ENCODE data around the gene TIPIN. TPM values are rescaled to one million over a fixed set of nuclear protein-coding genes. Genes with fewer than 3 reads are reported as not detected.

The TIPIN gene
- total and polyA plus RNA-seq, 2 of the 8 experiments (the other 6 are each of a cell fraction or from before 2014, with no cell fraction given), result 8.5 to 24.7 TPM

- Histone ChIP-seq H3K23ac (ENCODE audit: insufficient read length) (no peak overlapping the region), H3K4me2 (ENCODE audit: insufficient read depth in 1 of 2, low read depth in 2 of 2, low read length in 2 of 2) (no peak overlapping the region), H2BK5ac (ENCODE audit: low read depth, low read length) (no peak overlapping the region), H3K4ac (replicated peaks; ENCODE audit: insufficient read length, low read depth, low read length) (no peak overlapping the region), H2AK5ac (ENCODE audit: low read depth, low read length) (no peak overlapping the region), H3K4me3 (ENCODE audit: extremely low read depth in 1 of 4, insufficient read depth in 2 of 4, low read depth in 3 of 4, low read length in 4 of 4) (no peak overlapping the region), H2BK120ac (replicated peaks; ENCODE audit: low read depth, low read length) (no peak overlapping the region), H3K79me1 (ENCODE audit: low read depth, low read length) (no peaks in the 10 kb centered on the region; the same call in 1 of the 2 replicates), H2BK15ac (ENCODE audit: low read length) (no peak overlapping the region), H2BK12ac (ENCODE audit: low read depth, low read length) (no peak overlapping the region), H3K14ac (ENCODE audit: insufficient read length) (no peak overlapping the region), H3K56ac (replicated peaks; ENCODE audit: insufficient read length, low read depth, low read length) (no peak overlapping the region), H3K27ac (ENCODE audit: low read depth, low read length) (no peak overlapping the region), H4K91ac (replicated peaks; ENCODE audit: insufficient read length, low read length) (no peak overlapping the region), H2AFZ (ENCODE audit: low read length) (no peak overlapping the region), H3K36me3 (ENCODE audit: control insufficient read depth in 2 of 4, insufficient read depth in 4 of 4, low read length in 3 of 4) (no peaks in the 10 kb centered on the region), H4K20me1 (replicated peaks in 1 of 2; ENCODE audit: control insufficient read depth in 1 of 2, insufficient read depth in 2 of 2, low read length in 2 of 2) (no peaks in the 10 kb centered on the region), H3K9ac (replicated peaks in 1 of 4; ENCODE audit: extremely low read depth in 1 of 4, low read depth in 3 of 4, low read length in 3 of 4) (no peak overlapping the region), H3K4me1 (replicated peaks in 1 of 4; ENCODE audit: control insufficient read depth in 3 of 4, insufficient read depth in 4 of 4, low read length in 3 of 4) (peaks cover 0 to 7% (median 3%) of the 10 kb centered on the region in 4 experiments; a peak in 5 of 7 replicates), H3K23me2 (ENCODE audit: low read depth, low read length) (peaks cover 4% of the 10 kb centered on the region), H3K79me2 (ENCODE audit: control insufficient read depth in 1 of 2, insufficient read depth in 2 of 2, low read length in 2 of 2) (peaks cover 0 to 12% of the 10 kb centered on the region in 2 experiments; a peak in 2 of 4 replicates), H3K9me3 (ENCODE audit: insufficient read depth in 2 of 2, low read depth in 1 of 2, low read length in 1 of 2) (no peaks in the 10 kb centered on the region), H2BK20ac (ENCODE audit: low read length) (no peak overlapping the region), H4K5ac (ENCODE audit: insufficient read length, low read depth, low read length) (no peak overlapping the region), H3K27me3 (replicated peaks in 1 of 4; ENCODE audit: control insufficient read depth in 3 of 4, extremely low read depth in 1 of 4, insufficient read depth in 3 of 4, low read length in 3 of 4) (no peaks in the 10 kb centered on the region), H3K18ac (ENCODE audit: extremely low read depth, low read length) (no peak overlapping the region), H4K8ac (ENCODE audit: extremely low read depth, insufficient read depth, low read length) (no peak overlapping the region)
- ChIA-PET POLR2A (ENCODE audit: partially characterized antibody) (no interaction called here), CTCF (ENCODE audit: partially characterized antibody) (no interaction called here)
- FAIRE-seq (no peak), DNase-seq (ENCODE audit: low read depth in 1 of 2, low spot score in 2 of 2) (no peak)
- WGBS, 2 experiments (ENCODE audit: extremely low coverage in 1 of 2, insufficient coverage in 1 of 2, insufficient read length in 1 of 2, insufficient replicate concordance in 2 of 2, low coverage in 1 of 2, low lambda C conversion rate in 2 of 2, missing lambda C conversion rate in 1 of 2), result 91% methylated on average over 7 of the region's 7 CpGs; no CpG with 5 or more reads in 1 of the 2 experiments
- TF ChIP-seq CTBP2 (IDR thresholded peaks at IDR 0.05; ENCODE audit: borderline replicate concordance, insufficient read depth, insufficient read length, low read length) (no peak), RXRA (IDR thresholded peaks at IDR 0.05; ENCODE audit: insufficient read depth, low read depth, low read length) (no peak), NANOG (IDR thresholded peaks at IDR 0.05; ENCODE audit: insufficient read depth, low read depth, low read length, poor library complexity, severe bottlenecking) (no peak), POLR2AphosphoS5 (IDR thresholded peaks at IDR 0.05; ENCODE audit: low read depth, low read length) (no peak), EGR1 (IDR thresholded peaks at IDR 0.05; ENCODE audit: borderline replicate concordance, low read depth, low read length) (no peak), TCF12 (IDR thresholded peaks at IDR 0.05; ENCODE audit: low read depth, low read length) (no peak), CTCF (IDR thresholded peaks at IDR 0.05; ENCODE audit: control extremely low read depth in 1 of 3, insufficient read depth in 1 of 3, low read depth in 1 of 3, low read length in 3 of 3) (no peak), HDAC2 (IDR thresholded peaks at IDR 0.05; ENCODE audit: borderline replicate concordance in 1 of 2, low read depth in 2 of 2, low read length in 2 of 2) (no peak), ASH2L (IDR thresholded peaks at IDR 0.05; ENCODE audit: low read length) (no peak), RNF2 (IDR thresholded peaks at IDR 0.05; ENCODE audit: borderline replicate concordance, low read depth, low read length, missing control alignments, poor library complexity, severe bottlenecking) (no peak), CBX8 (IDR thresholded peaks at IDR 0.05; ENCODE audit: borderline replicate concordance, low read depth, low read length) (no peak)
These were observed 3.3 kb upstream of the TIPIN start for GRCh38 chr15:66359740-66360139.
